NB4 (cell line): ENCODE data around the gene CUL1.

Experiments used
- DNase-seq: peaks from one replicate; pipeline ENCODE4 v3.0.0; 2010; ENCODE audit warnings: low read depth
- H3K4me3 ChIP-seq: one replicate; pipeline ENCODE4 v1.5.1; 2011; ENCODE audit warnings: mild to moderate bottlenecking, low read depth, low read length, moderate library complexity
- CTCF ChIP-seq: IDR thresholded peaks from one replicate; pipeline ENCODE4 v1.5.1; 2012; ENCODE audit warnings: low read depth, low read length
- MAX ChIP-seq: IDR thresholded peaks from 2 replicates; pipeline ENCODE4 v1.6.1; 2011; ENCODE audit warnings: low read depth, low read length
- MYC ChIP-seq: IDR thresholded peaks from 2 replicates; pipeline ENCODE4 v1.6.1; 2011; ENCODE audit warnings: low read depth, low read length
- POLR2A ChIP-seq: IDR thresholded peaks from 2 replicates; pipeline ENCODE4 v1.6.1; 2011; ENCODE audit warnings: mild to moderate bottlenecking; ENCODE audit not compliant: insufficient read length; ENCODE audit errors: extremely low read depth

Gene CUL1

GRCh38 chr7:148735141-148735540 lies 36.4 kb downstream of the CUL1 start:
- H3K4me3 ChIP-seq: no peak overlapping the region
- TF ChIP-seq MYC (no peak), MAX (no peak), POLR2A (no peak)
- no peak for DNase-seq

GRCh38 chr7:148735967-148736366 lies 37.3 kb downstream of the CUL1 start:
- no peak overlapping the region for H3K4me3 ChIP-seq
- DNase-seq: no peak
- no peak for TF ChIP-seq MYC
- TF ChIP-seq POLR2A: no peak
- no peak for TF ChIP-seq MAX
- no peak for TF ChIP-seq CTCF

GRCh38 chr7:148738737-148739535 lies 40.2 kb downstream of the CUL1 start:
- H3K4me3 ChIP-seq: no peak overlapping the region
- no peak for DNase-seq
- TF ChIP-seq MYC (no peak), POLR2A (no peak), CTCF (no peak), MAX (no peak)

- H3K4me3 ChIP-seq: no peak overlapping the region
- TF ChIP-seq MAX (no peak), POLR2A (no peak), CTCF (no peak), MYC (no peak)
- DNase-seq: no peak
These were observed 47.4 kb downstream of the CUL1 start for GRCh38 chr7:148746135-148746534.

- no peak for DNase-seq
- TF ChIP-seq MYC (no peak), MAX (no peak), CTCF (no peak), POLR2A (no peak)
These were observed 48.6 kb downstream of the CUL1 start for GRCh38 chr7:148747274-148747673.

GRCh38 chr7:148750442-148751355 lies 52.0 kb downstream of the CUL1 start:
- no peak for DNase-seq
- TF ChIP-seq CTCF (no peak), POLR2A (no peak), MAX (no peak), MYC (no peak)
- H3K4me3 ChIP-seq: no peak overlapping the region

More at GRCh38 chr7:148747274-148747673, 48.6 kb downstream of the CUL1 start:
- no peak overlapping the region for H3K4me3 ChIP-seq
